Muscle of leg (tissue), 11 donors: ENCODE data around the gene CST4. TPM values are rescaled to one million over a fixed set of nuclear protein-coding genes. Genes with fewer than 3 reads are reported as not detected.
"Not testable (repeated sequence)": the region's sequence is repeated elsewhere in the genome, so short reads cannot be mapped to it uniquely, and the experiment has no call there.

Source experiments
- DNase-seq: peaks from one replicate; pipeline ENCODE4 v3.0.0; 2013
- H3K27ac ChIP-seq: one replicate; pipeline ENCODE4 v1.5.1; 2013; ENCODE audit warnings: mild to moderate bottlenecking, low read length, control low read depth
- H3K27me3 ChIP-seq: one replicate; pipeline ENCODE4 v1.6.1; 2013; ENCODE audit warnings: low read length; ENCODE audit not compliant: control insufficient read depth, insufficient read depth
- H3K36me3 ChIP-seq: one replicate; pipeline ENCODE4 v1.6.1; 2013; ENCODE audit warnings: low read length; ENCODE audit not compliant: control insufficient read depth, insufficient read depth
- H3K4me1 ChIP-seq: one replicate; pipeline ENCODE4 v1.6.1; 2013; ENCODE audit warnings: low read length; ENCODE audit not compliant: control insufficient read depth, insufficient read depth
- H3K4me3 ChIP-seq: one replicate; pipeline ENCODE4 v1.5.1; 2013; ENCODE audit warnings: low read length, control low read depth
- H3K9me3 ChIP-seq: replicated peaks from 2 replicates; pipeline ENCODE4 v1.6.1; 2013; ENCODE audit warnings: low read depth, low read length; ENCODE audit not compliant: control insufficient read depth
- WGBS: methylation state at CpG from one replicate; pipeline ENCODE4 v1.1.5; 2013; ENCODE audit warnings: missing lambda C conversion rate; ENCODE audit not compliant: insufficient coverage; 5-methylcytosine and 5-hydroxymethylcytosine counted together
- polyA plus RNA-seq, 8 donors: library from polyadenylated mRNA; unstranded; fragments of 120-200 nt; gene quantifications; one replicate each; pipeline versions ENCODE4 v1.2.1 to v1.2.3, GENCODE V29; 2013; ENCODE audit warnings: inconsistent platforms in 1 of 8, low replicate concordance in 1 of 8; ENCODE audit not compliant: insufficient read length in 8 of 8, insufficient read depth in 1 of 8
- total RNA-seq: library from RNA; stranded (reverse); fragments of 120-200 nt; gene quantifications from one replicate; pipeline ENCODE4 v1.2.4, GENCODE V29; 2013

Gene CST4
- total and polyA plus RNA-seq, 9 donors: not detected

GRCh38 chr20:23711778-23712177 lies 22.9 kb upstream of the CST4 start:
- H3K4me1 ChIP-seq, H3K36me3 ChIP-seq, H3K9me3 ChIP-seq, H3K4me3 ChIP-seq, H3K27me3 ChIP-seq, DNase-seq, H3K27ac ChIP-seq: not testable (repeated sequence)

- DNase-seq: no peak
- no peaks in the 10 kb centered on the region for H3K4me1 ChIP-seq
- no peak overlapping the region for H3K27ac ChIP-seq
- no peaks in the 10 kb centered on the region for H3K9me3 ChIP-seq
- H3K36me3 ChIP-seq: no peaks in the 10 kb centered on the region
- H3K4me3 ChIP-seq: no peak overlapping the region
- WGBS: 87% methylated on average over 3 of the region's 4 CpGs
- H3K27me3 ChIP-seq: no peaks in the 10 kb centered on the region
These were observed 21.9 kb upstream of the CST4 start for GRCh38 chr20:23710771-23711170.

GRCh38 chr20:23705895-23706294 lies 17.1 kb upstream of the CST4 start:
- no peaks in the 10 kb centered on the region for H3K27me3 ChIP-seq
- no peaks in the 10 kb centered on the region for H3K4me1 ChIP-seq
- H3K4me3 ChIP-seq: no peak overlapping the region
- no peak overlapping the region for H3K27ac ChIP-seq
- no peaks in the 10 kb centered on the region for H3K9me3 ChIP-seq
- DNase-seq: no peak
- no CpG with 5 or more reads among the region's 1 CpG for WGBS
- H3K36me3 ChIP-seq: no peaks in the 10 kb centered on the region

GRCh38 chr20:23702021-23702420 lies 13.2 kb upstream of the CST4 start:
- DNase-seq: no peak
- Histone ChIP-seq H3K27me3 (peaks cover 2% of the 10 kb centered on the region), H3K4me3 (no peak overlapping the region), H3K27ac (no peak overlapping the region), H3K9me3 (no peaks in the 10 kb centered on the region), H3K36me3 (no peaks in the 10 kb centered on the region), H3K4me1 (no peaks in the 10 kb centered on the region)
- WGBS: no CpG with 5 or more reads among the region's 4 CpGs

GRCh38 chr20:23700931-23701330 lies 12.1 kb upstream of the CST4 start:
- Histone ChIP-seq H3K36me3 (no peaks in the 10 kb centered on the region), H3K9me3 (no peaks in the 10 kb centered on the region), H3K4me1 (no peaks in the 10 kb centered on the region), H3K4me3 (no peak overlapping the region), H3K27ac (no peak overlapping the region), H3K27me3 (peaks cover 2% of the 10 kb centered on the region)
- WGBS: no CpG with 5 or more reads among the region's 3 CpGs
- DNase-seq: no peak

GRCh38 chr20:23697947-23698346 lies 9.1 kb upstream of the CST4 start:
- no peaks in the 10 kb centered on the region for H3K4me1 ChIP-seq
- no peak overlapping the region for H3K4me3 ChIP-seq
- H3K9me3 ChIP-seq: no peaks in the 10 kb centered on the region
- no peak overlapping the region for H3K27ac ChIP-seq
- WGBS: no CpG with 5 or more reads among the region's 1 CpG
- DNase-seq: no peak
- no peaks in the 10 kb centered on the region for H3K36me3 ChIP-seq
- H3K27me3 ChIP-seq: peaks cover 2% of the 10 kb centered on the region

GRCh38 chr20:23695068-23695395 lies 6.2 kb upstream of the CST4 start:
- not testable (repeated sequence) for H3K27ac ChIP-seq, DNase-seq

GRCh38 chr20:23694178-23695067 lies 5.6 kb upstream of the CST4 start:
- not testable (repeated sequence) for H3K9me3 ChIP-seq, H3K27me3 ChIP-seq, H3K4me3 ChIP-seq, H3K27ac ChIP-seq, H3K36me3 ChIP-seq, H3K4me1 ChIP-seq, DNase-seq
- WGBS: 79% methylated on average over 4 of the region's 12 CpGs

More at GRCh38 chr20:23695068-23695395, 6.2 kb upstream of the CST4 start:
- H3K36me3 ChIP-seq, H3K9me3 ChIP-seq, H3K4me1 ChIP-seq, H3K4me3 ChIP-seq, H3K27me3 ChIP-seq: not testable (repeated sequence)

- WGBS: 63% methylated on average over 7 of the region's 10 CpGs
- DNase-seq, H3K27me3 ChIP-seq, H3K4me1 ChIP-seq, H3K36me3 ChIP-seq, H3K9me3 ChIP-seq, H3K27ac ChIP-seq, H3K4me3 ChIP-seq: not testable (repeated sequence)
These were observed 4.1 kb upstream of the CST4 start for GRCh38 chr20:23692725-23693619.

GRCh38 chr20:23691675-23692074 lies 2.8 kb upstream of the CST4 start:
- DNase-seq: no peak
- no peaks in the 10 kb centered on the region for H3K9me3 ChIP-seq
- H3K36me3 ChIP-seq: no peaks in the 10 kb centered on the region
- H3K4me1 ChIP-seq: no peaks in the 10 kb centered on the region
- WGBS: 85% methylated on average over 2 of the region's 3 CpGs
- no peaks in the 10 kb centered on the region for H3K27me3 ChIP-seq
- H3K27ac ChIP-seq: no peak overlapping the region
- no peak overlapping the region for H3K4me3 ChIP-seq
